HG03103 (cell line): ENCODE results near the gene FARS2.
"Not testable (repeated sequence)": the region's sequence is repeated elsewhere in the genome, so short reads cannot be mapped to it uniquely, and the experiment has no call there.

Experiments
- ATAC-seq: cut with Tn5 transposase; IDR thresholded peaks from one replicate; pipeline ENCODE4 v1.9.1; 2021; ENCODE audit warnings: low read depth; ENCODE audit not compliant: unreplicated experiment

FARS2 gene

GRCh38 chr6:5672581-5673011, 411.3 kb downstream of the FARS2 start:
- ATAC-seq, result no peak

DNA sequence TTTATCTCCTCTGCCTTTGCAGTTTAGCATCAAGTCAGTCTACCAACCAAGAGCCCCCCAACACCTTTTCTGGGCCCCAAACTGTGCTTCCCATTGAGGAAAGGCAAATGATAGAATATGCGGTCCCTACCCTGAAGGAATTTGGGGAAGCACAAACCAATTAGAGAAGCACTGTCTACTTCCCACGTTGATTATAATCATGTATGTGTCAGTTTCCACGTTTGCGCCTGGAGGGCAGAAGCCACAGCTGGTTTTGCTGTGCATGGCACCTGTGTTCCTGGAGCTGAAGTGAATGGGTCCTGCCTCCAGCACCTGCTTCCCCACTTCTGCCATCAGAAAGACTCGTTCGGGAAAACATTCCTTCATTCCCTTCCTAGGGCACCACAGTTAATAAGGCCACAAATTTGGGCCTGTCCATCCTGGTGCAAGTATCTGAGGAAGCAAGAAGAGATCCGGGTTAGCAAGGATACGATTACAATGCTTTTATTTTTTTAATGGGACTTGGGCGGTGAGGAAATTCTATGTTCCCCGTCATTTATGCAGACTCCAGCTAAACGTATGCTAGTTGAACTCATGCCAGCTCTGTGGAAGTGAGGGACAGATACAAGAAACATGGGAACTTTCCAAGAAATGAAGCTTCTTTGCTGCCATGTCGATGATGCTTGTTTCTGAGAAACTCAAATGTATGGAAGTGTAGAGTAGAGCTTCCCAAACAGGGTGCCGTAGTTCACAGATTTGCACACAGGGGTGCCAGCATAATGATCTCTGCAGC, 411.9 kb downstream of the FARS2 start:
- no peak for ATAC-seq

- no peak for ATAC-seq
Measured at GRCh38 chr6:5674141-5674540, 412.8 kb downstream of the FARS2 start.

- no peak for ATAC-seq
Measured at GRCh38 chr6:5674721-5675120, 413.4 kb downstream of the FARS2 start.

- no peak for ATAC-seq
Measured at GRCh38 chr6:5676701-5677100, 415.4 kb downstream of the FARS2 start.

DNA sequence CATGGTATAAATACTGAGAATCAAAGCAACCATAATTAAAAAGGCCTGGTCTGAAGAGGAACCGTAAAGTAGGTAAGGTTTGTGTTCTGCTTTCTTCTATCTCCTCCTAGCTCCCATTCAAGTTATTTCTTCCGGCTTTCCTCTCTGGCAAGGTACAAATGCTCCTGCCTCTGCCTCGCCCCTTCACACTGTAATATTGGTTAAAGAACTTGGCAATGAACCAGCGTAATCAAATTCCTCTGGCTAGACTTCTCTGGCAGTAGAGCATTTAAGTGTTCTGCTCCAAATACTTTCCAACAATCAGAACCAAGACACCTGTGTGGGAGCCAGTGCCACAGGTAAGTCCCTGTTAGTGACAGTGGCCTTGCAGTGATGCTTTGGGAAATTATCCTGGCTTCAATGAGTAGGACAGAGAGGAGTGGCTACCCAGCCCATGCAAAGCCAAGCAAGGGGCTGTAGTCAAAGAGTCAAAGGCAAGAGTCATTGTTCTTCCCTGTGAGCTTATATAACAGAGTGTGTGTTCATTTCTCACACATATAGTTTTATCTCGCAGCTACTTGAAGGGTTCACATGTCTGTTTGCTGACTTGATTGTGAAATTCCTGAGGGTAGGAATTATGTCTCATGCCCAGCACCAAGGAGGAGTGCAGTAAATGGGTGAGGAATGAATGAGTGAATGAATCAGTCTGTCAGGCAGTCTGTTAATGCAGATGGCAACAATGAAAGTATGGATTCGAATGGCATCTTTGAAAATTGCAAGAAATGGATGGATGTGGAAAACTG, 416.1 kb downstream of the FARS2 start:
- ATAC-seq, result no peak

GRCh38 chr6:5679270-5679669, 418.0 kb downstream of the FARS2 start:
- ATAC-seq, result no peak

DNA sequence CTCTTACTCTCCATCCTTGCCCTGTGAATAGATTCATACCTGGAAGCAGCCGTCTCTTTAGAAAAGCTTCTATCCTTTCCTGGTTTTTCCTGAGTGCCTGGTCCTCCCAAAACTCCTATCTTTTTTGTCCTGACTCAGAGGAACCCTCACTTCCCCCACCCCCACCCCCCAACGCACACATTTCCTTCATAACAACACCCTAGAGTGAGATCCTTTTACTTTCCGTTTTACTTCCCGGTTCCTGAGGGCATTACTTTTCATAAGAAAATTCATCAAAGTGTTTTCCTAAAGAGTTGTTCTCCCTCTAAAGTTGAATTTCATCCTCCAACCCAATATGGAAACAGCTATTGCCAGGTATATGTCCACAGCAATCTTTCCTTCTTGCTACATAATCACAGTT, 418.4 kb downstream of the FARS2 start:
- no peak for ATAC-seq

DNA sequence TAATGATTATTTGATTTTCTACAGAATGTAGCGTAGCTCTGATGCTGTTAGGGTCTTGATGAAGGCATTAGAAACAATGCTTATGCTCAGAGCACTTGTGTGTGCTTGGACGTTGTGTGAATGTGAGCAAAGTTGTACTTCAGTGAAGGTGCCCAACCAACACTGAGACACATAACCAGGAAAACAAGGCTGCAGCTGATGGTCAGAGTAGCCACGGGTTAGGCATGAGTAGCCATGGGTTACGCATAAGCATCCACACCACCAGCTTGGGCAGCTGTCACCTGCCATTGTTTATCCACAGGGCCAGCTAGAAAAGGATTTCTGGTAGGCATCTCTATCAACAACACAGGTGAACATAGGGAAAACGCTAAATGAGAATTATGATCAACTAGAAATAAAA, 418.8 kb downstream of the FARS2 start:
- ATAC-seq, result no peak

- no peak for ATAC-seq
Measured at GRCh38 chr6:5681480-5681879, 420.2 kb downstream of the FARS2 start.

DNA sequence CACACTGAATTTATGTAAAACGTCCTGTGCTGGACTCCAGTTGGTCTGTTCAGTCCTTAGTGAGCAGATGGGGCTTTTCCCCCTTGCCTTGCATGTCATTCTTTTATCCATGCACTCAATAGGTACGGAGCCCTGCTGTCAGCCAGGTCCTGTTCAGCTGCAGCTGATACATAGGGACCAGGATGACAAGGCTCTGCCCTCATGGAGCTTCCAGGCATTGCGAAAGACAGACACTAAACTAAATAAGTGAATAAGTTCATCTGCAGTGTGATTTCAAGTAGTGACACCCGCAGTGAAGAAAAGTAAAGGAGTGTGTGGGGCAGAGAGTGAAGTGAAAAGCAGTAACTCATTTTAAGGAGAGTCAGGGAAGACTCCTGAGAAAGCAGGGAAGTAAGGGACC, 421.2 kb downstream of the FARS2 start:
- no peak for ATAC-seq

DNA sequence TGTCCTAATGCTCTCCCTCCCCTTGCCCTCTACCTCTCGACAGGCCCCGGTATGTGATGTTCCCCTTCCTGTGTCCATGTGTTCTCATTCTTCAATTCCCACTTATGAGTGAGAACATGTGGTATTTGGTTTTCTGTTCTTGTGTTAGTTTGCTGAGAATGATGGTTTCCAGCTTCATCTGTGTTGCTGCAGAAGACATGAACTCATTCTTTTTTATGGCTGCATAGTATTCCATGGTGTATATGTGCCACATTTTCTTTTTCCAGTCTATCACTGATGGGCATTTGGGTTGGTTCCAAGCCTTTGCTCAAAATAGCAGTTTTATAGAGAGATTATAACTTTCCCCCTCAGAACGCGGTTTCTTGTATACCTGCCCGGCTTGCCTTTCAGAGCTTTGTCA, 422.4 kb downstream of the FARS2 start:
- ATAC-seq, result not testable (repeated sequence)

DNA sequence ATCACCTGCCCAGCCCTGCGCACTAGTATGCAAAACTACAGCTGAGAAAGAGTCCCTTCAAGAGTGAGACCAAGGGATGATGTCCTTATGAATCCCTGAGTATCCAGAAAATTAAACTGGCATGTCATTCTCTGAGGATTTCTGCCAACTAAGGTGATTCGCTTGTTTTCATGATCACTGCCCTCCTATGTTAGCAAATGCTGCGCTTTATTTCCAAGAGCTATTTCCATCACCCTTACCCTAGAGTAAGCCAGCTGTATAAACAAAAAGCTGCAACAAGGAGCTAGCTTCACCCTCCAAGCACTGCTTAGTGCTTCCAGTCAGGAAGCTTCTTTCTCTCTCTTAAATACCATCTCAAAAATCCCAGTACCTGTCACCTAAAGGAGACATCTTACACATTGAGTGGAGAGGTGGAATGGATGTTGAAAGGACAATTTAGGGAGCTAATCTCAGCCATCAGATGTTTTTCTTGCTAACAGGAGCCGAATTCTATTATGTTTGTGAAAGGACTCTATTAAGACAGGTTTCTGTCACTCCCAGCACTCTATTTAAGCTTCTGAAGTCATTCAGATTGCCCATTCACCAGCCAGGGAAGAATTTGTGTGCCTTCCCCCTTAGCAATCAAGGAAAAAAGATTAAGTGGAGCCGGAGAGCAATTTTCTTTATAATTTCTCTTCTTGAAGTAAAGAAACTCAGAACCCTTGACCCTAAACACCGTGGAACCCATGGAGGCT, 423.2 kb downstream of the FARS2 start:
- ATAC-seq, result no peak

- no peak for ATAC-seq
Measured at GRCh38 chr6:5693225-5694145, 432.2 kb downstream of the FARS2 start.

DNA sequence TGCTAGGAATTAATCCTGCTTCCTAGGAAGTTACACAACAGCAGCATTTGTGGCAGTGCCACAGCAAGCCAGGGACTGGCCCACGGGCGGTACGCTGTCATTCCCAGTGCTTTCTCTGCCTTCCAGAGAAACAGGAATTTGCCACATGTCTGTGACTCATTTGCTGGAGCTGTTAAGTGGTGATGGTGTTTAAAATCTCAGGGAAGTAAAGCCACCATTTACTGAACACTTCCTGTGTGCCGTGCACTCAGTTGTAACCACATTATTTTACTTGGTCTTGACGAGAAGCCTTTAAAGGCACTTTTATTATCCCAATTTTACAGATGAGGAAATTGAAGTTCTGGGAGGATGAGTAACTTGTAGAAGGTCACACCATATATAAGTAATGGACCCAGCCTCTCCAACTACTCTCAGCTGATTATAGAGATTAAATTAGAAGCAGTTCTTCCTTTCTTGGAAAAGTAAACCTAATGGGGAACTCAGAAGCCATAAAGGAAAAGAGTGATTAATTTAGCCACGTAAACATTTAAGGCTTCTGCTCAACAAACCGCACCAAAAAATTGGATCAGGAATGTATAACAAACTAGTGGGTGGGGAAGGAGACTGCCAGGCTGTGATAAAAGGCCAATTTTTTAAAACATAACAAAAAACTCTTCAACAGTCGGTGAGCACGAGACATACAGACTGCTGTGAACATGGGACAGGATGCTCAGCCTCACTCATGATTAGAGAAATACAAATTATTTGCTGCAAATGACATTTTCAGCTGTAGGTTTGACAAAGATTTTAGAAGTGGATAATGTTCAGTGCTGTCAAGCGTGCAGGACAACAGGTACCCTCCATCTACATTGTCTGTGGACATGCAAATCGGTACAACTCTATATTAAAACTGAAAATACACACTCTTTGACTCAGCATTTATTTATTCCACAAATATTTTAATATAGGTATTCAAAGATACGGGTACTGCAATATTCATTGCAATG, 434.2 kb downstream of the FARS2 start:
- ATAC-seq, result no peak

DNA sequence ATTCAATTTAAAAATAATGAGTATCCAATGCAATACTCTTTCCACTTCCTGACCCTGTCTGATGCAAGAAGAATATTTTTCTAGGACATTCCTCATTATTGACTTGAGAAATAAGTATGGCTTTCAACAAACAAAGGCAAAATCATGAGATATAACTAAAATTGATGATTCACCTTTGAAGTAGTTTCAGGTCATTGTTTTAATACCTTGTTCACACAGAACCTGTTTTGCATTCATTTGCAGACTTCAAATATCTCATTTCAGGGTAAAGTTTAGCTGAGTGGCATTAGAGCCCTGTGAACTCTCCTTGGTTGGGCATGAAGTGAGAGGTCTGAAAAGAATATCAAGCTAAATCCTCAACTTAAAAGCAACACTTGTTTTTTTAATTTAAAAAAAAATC, 436.2 kb downstream of the FARS2 start:
- ATAC-seq, result no peak

DNA sequence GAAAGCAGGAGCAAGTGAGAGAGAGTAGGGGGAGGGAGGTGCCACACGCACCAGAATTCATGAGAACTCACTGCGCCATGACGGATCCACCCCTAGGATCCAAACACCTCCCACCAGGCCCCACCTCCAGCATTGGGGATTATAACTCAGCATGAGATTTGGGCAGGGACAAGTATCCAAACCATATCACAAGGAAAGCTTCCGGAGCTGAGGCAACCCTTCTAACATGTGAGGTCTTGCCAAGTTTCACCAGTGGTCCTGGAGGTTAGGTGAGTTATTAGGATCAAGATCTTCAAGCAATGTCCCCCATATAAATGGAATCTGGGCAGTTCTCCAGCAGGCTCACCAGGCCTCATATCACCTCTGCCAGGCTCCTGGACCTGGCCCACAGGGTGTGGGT, 437.0 kb downstream of the FARS2 start:
- ATAC-seq, result no peak

DNA sequence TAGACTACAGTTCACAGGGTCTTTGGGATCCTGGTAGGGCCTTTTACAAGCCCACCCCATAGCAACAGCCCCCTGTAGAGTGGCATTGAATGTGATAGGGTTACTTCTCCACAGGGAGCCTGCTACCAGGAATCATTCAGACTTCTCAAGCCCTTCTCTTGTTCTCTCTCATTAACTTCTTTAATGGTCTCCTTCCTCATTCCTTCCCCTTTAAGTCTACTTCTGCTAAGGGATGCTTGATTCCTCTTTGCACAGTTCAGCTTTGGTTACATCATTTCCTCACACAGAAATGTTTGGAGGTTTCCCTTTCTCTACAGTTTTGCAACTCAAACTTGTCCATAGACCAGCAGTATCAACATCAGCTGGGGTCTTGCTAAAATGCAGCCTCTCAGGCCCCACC, 437.8 kb downstream of the FARS2 start:
- not testable (repeated sequence) for ATAC-seq

GRCh38 chr6:5701174-5701573, 439.9 kb downstream of the FARS2 start:
- no peak for ATAC-seq
